GM12878 (cell line): ENCODE results near the gene ATXN1. TPM values are rescaled to one million over a fixed set of nuclear protein-coding genes. Genes with fewer than 3 reads are reported as not detected.
A peak's percentile ranks its signal among the peaks of the same experiment; 100 is the strongest.

Experiments
- ATAC-seq: fragments of 200-7000 bp; cut with Tn5 transposase; 3 replicates; pipeline ENCODE4 v1.9.1; 2020; ENCODE audit warnings: mild to moderate bottlenecking, moderate library complexity
- BruUV-seq: library from RNA; stranded (reverse); fragments of 400-500 nt; replicated peaks from 2 replicates; lab custom pipeline; 2021; lab: Mats Ljungman, UMichigan
- CTCF ChIA-PET: fragments of 300-600 bp; sonication (Branson Sonifier 250); formaldehyde crosslinking; extraction: SDS; loops from one replicate; lab custom pipeline; 2021; ENCODE audit warnings: inconsistent platforms; lab: Yijun Ruan, JAX
- POLR2A ChIA-PET: fragments of 350-600 bp; formaldehyde crosslinking; extraction: SDS; loops from one replicate; lab custom pipeline; 2021; ENCODE audit warnings: inconsistent platforms; lab: Charles Lee
- RAD21 ChIA-PET: fragments of 300-600 bp; sonication (Branson Sonifier 250); formaldehyde crosslinking; loops from one replicate; lab custom pipeline; 2023; ENCODE audit warnings: antibody characterized with exemption; ENCODE audit not compliant: unreplicated experiment; lab: Charles Lee
- SMC1A ChIA-PET: fragments of 300-600 bp; sonication (Branson Sonifier 250); formaldehyde crosslinking; loops from one replicate; lab custom pipeline; 2023; ENCODE audit not compliant: unreplicated experiment, uncharacterized antibody; lab: Charles Lee
- DNase-seq: peaks from one replicate; pipeline ENCODE4 v3.0.0-alpha.2; 2011; ENCODE audit warnings: low read depth, low spot score
- FAIRE-seq: peaks from 3 replicates; lab custom pipeline; 2011; peaks lifted over from hg19 to GRCh38; lab: Jason Lieb, UNC
- H2AFZ ChIP-seq: 2 replicates; pipeline ENCODE4 v1.6.0; 2011; ENCODE audit warnings: low read depth, low read length, control low read depth; ENCODE audit not compliant: control insufficient read depth
- H3K27ac ChIP-seq: 2 replicates; pipeline ENCODE4 v1.5.1; 2011; ENCODE audit warnings: control low read depth; ENCODE audit not compliant: control insufficient read depth, insufficient read depth
- H3K27me3 ChIP-seq, 2 experiments: replicated peaks in 1 of 2; 2 replicates each; pipeline versions ENCODE4 v1.6.0 to v1.6.1; 2011; ENCODE audit warnings: low read length in 1 of 2; ENCODE audit not compliant: control insufficient read depth in 2 of 2, insufficient read depth in 2 of 2
- H3K36me3 ChIP-seq, 2 experiments: 2 replicates each; pipeline ENCODE4 v1.5.1; 2011; ENCODE audit warnings: low read length in 1 of 2; ENCODE audit not compliant: control insufficient read depth in 2 of 2, insufficient read depth in 2 of 2
- H3K4me1 ChIP-seq: 2 replicates; pipeline ENCODE4 v1.6.1; 2011; ENCODE audit warnings: mild to moderate bottlenecking, low read length, moderate library complexity, mixed read lengths; ENCODE audit not compliant: control insufficient read depth, insufficient read depth
- H3K4me2 ChIP-seq: 2 replicates; pipeline ENCODE4 v1.6.0; 2011; ENCODE audit warnings: control low read depth; ENCODE audit not compliant: control insufficient read depth, insufficient read depth
- H3K4me3 ChIP-seq: fragments of 200-600 bp; sonication (generic); 2 replicates; pipeline ENCODE4 v1.5.1; 2016
- H3K79me2 ChIP-seq: 2 replicates; pipeline ENCODE4 v1.6.0; 2011; ENCODE audit warnings: low read length; ENCODE audit not compliant: control insufficient read depth, insufficient read depth
- H3K9ac ChIP-seq: 2 replicates; pipeline ENCODE4 v1.8.0; 2011; ENCODE audit warnings: low read length, control low read depth, mixed read lengths; ENCODE audit not compliant: control insufficient read depth, insufficient read depth
- H3K9me3 ChIP-seq: replicated peaks from 3 replicates; pipeline ENCODE4 v1.5.1; 2011; ENCODE audit warnings: mild to moderate bottlenecking, low read length; ENCODE audit not compliant: control insufficient read depth, insufficient read depth
- H4K20me1 ChIP-seq: 2 replicates; pipeline ENCODE4 v1.6.0; 2011; ENCODE audit not compliant: control insufficient read depth, insufficient read depth
- ASH2L ChIP-seq: fragments of 300-600, 200-600 bp; sonication (generic); IDR thresholded peaks from 2 replicates; pipeline ENCODE4 v1.6.1; 2017; ENCODE audit warnings: low read depth, mild to moderate bottlenecking, borderline replicate concordance
- CHD4 ChIP-seq: fragments of 200-600 bp; sonication (generic); IDR thresholded peaks from 2 replicates; pipeline ENCODE4 v1.6.1; 2016; ENCODE audit warnings: mild to moderate bottlenecking
- EZH2 ChIP-seq: IDR thresholded peaks from 2 replicates; pipeline ENCODE4 v1.6.1; 2012; ENCODE audit warnings: low read depth, mild to moderate bottlenecking, control low read depth, inconsistent platforms, low read length, borderline replicate concordance; ENCODE audit not compliant: control insufficient read depth
- IRF3 ChIP-seq: fragments of 450-650 bp; IDR thresholded peaks from 2 replicates; pipeline ENCODE4 v1.6.1; 2014; ENCODE audit warnings: mild to moderate bottlenecking
- MEF2A ChIP-seq: IDR thresholded peaks from 2 replicates; pipeline ENCODE4 v1.6.1; 2011; ENCODE audit warnings: low read depth, mild to moderate bottlenecking, low read length, moderate library complexity; ENCODE audit not compliant: insufficient read depth
- SPI1 ChIP-seq: IDR thresholded peaks from 2 replicates; pipeline ENCODE4 v1.6.1; 2011; ENCODE audit warnings: low read depth, mild to moderate bottlenecking, low read length, moderate library complexity, borderline replicate concordance; ENCODE audit not compliant: insufficient read depth
- SREBF2 ChIP-seq: IDR thresholded peaks from 2 replicates; pipeline ENCODE4 v1.6.1; 2012; ENCODE audit warnings: mild to moderate bottlenecking, low read length
- WGBS: methylation state at CpG from one replicate; pipeline ENCODE4 v1.1.6; 2016; ENCODE audit warnings: low lambda C conversion rate; ENCODE audit not compliant: insufficient replicate concordance, insufficient coverage; ENCODE audit errors: missing lambda C conversion rate; 5-methylcytosine and 5-hydroxymethylcytosine counted together
- in situ Hi-C: fragments of 300-500 bp; cut with MboI; formaldehyde crosslinking; loops from 9 replicates; pipeline ENCODE4 v1.14.3; 2018; ENCODE audit warnings: mixed read lengths
- intact Hi-C: fragments of 100-400 bp; cut with micrococcal nuclease; formaldehyde crosslinking; loops from one replicate; pipeline ENCODE4 v1.14.2; 2022; ENCODE audit not compliant: unreplicated experiment
- polyA plus RNA-seq, 11 experiments: library from polyadenylated mRNA; depleted of rRNA in 4 of 11; unstranded in 6 of 11; stranded (reverse) in 5 of 11; fragments of >200 nt; fragmentation: Nextera tagmentation in 4 of 11; fragmentation: Illumina TruSeq in 1 of 11; extraction: Ambion mirVana in 4 of 11; extraction: Trizol in 1 of 11; gene quantifications; 1 replicate in 1 of 11; 2 replicates in 10 of 11; pipeline versions ENCODE4 v1.2.1 to v1.2.3, GENCODE V29; 2011 to 2016; ENCODE audit warnings: inconsistent platforms in 2 of 11, missing spikeins in 2 of 11, low read depth in 1 of 11
- total RNA-seq, 4 experiments: library from RNA; depleted of rRNA in 3 of 4; stranded (reverse); fragments of >200 nt in 3 of 4; fragmentation: Illumina TruSeq in 1 of 4; extraction: Trizol in 1 of 4; gene quantifications; 2 replicates each; pipeline versions ENCODE4 v1.2.1 to v1.2.3, GENCODE V29; 2013 to 2021
- TF ChIP-seq, protein P1 (sequence below): fragments of 450-650 bp; formaldehyde crosslinking; IDR thresholded peaks from 2 replicates; pipeline ENCODE4 v1.5.0; 2022; ENCODE audit warnings: mild to moderate bottlenecking, missing genetic modification characterization
- TF ChIP-seq, protein P2 (sequence below): fragments of 450-650 bp; IDR thresholded peaks from 2 replicates; pipeline ENCODE4 v1.6.1; 2018; ENCODE audit warnings: mild to moderate bottlenecking, low read depth, moderate library complexity; ENCODE audit not compliant: partially characterized antibody
- TF ChIP-seq, protein P3 (sequence below): IDR thresholded peaks from 2 replicates; pipeline ENCODE4 v1.6.1; 2011; ENCODE audit warnings: low read depth, mild to moderate bottlenecking, low read length, moderate library complexity, borderline replicate concordance; ENCODE audit errors: extremely low read depth

Gene ATXN1
- total and polyA plus RNA-seq, 10 of the 15 experiments (the other 5 are each of a cell fraction or from before 2014, with no cell fraction given) = 12.2 to 51.2 (median 20.5) TPM

GRCh38 chr6:16477367-16478149 lies 283.7 kb downstream of the ATXN1 start (continued):
- no peak for TF ChIP-seq EZH2

GRCh38 chr6:16476861-16477260 lies 284.4 kb downstream of the ATXN1 start:
- Histone ChIP-seq H3K4me3 (no peak overlapping the region), H3K27me3 (no peaks in the 10 kb centered on the region), H4K20me1 (no peaks in the 10 kb centered on the region), H3K4me1 (peaks cover 64% of the 10 kb centered on the region), H3K27ac (peak overlapping the region; percentile 90), H3K9ac (no peak overlapping the region), H3K79me2 (peaks cover 47% of the 10 kb centered on the region), H3K36me3 (peaks cover 0 to 8% of the 10 kb centered on the region in 2 experiments; a peak in 3 of 4 replicates), H3K9me3 (peaks cover 4% of the 10 kb centered on the region; the same call in 2 of the 3 replicates), H2AFZ (no peak overlapping the region), H3K4me2 (0 out of 2 replicates have a peak overlapping the region, but pooled peaks have one; percentile 2)
- in situ Hi-C loops (no loop called here), intact Hi-C loops (no loop called here)
- ATAC-seq (peak; percentile 15), FAIRE-seq (no peak), DNase-seq (peak; percentile 76)
- 26% methylated on average over 7 of the region's 7 CpGs for WGBS
- ChIA-PET CTCF (interaction anchor here (0.8 to 9.9 kb wide), 6 partner anchors 14 to 282 kb away, joined by 3 to 155 read pairs (median 12); no protein-coding TSS in a partner anchor), SMC1A (interaction anchor here (0.6 to 19.6 kb wide), 10 partner anchors 14 to 287 kb away, joined by 3 to 388 read pairs (median 12); no protein-coding TSS in a partner anchor), POLR2A (interaction anchor here (1.3 to 13.5 kb wide), 3 partner anchors 13 to 56 kb away, joined by 4 to 256 read pairs (median 134); no protein-coding TSS in a partner anchor), RAD21 (interaction anchor here (0.9 to 14.4 kb wide), 10 partner anchors 10 to 287 kb away, joined by 4 to 215 read pairs (median 8); partner anchors contain the start of gene ATXN1)
- BruUV-seq = no TSS peak
- TF ChIP-seq MEF2A (no peak), SPI1 (peak; percentile 49; the same call in 1 of the 2 replicates), IRF3 (no peak), ASH2L (no peak), SREBF2 (no peak), CHD4 (no peak)
- TF ChIP-seq, protein P1, sequence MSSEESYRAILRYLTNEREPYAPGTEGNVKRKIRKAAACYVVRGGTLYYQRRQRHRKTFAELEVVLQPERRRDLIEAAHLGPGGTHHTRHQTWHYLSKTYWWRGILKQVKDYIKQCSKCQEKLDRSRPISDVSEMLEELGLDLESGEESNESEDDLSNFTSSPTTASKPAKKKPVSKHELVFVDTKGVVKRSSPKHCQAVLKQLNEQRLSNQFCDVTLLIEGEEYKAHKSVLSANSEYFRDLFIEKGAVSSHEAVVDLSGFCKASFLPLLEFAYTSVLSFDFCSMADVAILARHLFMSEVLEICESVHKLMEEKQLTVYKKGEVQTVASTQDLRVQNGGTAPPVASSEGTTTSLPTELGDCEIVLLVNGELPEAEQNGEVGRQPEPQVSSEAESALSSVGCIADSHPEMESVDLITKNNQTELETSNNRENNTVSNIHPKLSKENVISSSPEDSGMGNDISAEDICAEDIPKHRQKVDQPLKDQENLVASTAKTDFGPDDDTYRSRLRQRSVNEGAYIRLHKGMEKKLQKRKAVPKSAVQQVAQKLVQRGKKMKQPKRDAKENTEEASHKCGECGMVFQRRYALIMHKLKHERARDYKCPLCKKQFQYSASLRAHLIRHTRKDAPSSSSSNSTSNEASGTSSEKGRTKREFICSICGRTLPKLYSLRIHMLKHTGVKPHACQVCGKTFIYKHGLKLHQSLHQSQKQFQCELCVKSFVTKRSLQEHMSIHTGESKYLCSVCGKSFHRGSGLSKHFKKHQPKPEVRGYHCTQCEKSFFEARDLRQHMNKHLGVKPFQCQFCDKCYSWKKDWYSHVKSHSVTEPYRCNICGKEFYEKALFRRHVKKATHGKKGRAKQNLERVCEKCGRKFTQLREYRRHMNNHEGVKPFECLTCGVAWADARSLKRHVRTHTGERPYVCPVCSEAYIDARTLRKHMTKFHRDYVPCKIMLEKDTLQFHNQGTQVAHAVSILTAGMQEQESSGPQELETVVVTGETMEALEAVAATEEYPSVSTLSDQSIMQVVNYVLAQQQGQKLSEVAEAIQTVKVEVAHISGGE (CRISPR knock-in tag) = no peak
- TF ChIP-seq, protein P2, sequence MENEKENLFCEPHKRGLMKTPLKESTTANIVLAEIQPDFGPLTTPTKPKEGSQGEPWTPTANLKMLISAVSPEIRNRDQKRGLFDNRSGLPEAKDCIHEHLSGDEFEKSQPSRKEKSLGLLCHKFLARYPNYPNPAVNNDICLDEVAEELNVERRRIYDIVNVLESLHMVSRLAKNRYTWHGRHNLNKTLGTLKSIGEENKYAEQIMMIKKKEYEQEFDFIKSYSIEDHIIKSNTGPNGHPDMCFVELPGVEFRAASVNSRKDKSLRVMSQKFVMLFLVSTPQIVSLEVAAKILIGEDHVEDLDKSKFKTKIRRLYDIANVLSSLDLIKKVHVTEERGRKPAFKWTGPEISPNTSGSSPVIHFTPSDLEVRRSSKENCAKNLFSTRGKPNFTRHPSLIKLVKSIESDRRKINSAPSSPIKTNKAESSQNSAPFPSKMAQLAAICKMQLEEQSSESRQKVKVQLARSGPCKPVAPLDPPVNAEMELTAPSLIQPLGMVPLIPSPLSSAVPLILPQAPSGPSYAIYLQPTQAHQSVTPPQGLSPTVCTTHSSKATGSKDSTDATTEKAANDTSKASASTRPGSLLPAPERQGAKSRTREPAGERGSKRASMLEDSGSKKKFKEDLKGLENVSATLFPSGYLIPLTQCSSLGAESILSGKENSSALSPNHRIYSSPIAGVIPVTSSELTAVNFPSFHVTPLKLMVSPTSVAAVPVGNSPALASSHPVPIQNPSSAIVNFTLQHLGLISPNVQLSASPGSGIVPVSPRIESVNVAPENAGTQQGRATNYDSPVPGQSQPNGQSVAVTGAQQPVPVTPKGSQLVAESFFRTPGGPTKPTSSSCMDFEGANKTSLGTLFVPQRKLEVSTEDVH = no peak
- TF ChIP-seq, protein P3, sequence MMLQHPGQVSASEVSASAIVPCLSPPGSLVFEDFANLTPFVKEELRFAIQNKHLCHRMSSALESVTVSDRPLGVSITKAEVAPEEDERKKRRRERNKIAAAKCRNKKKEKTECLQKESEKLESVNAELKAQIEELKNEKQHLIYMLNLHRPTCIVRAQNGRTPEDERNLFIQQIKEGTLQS = no peak
